GM18526 (cell line): ENCODE data around the gene SP1.

ENCODE experiments used
- POLR2A ChIP-seq: IDR thresholded peaks from 3 replicates; pipeline ENCODE4 v1.6.1; 2011; ENCODE audit not compliant: insufficient read length; ENCODE audit errors: extremely low read depth

SP1 gene

GRCh38 chr12:53388932-53389331 is 9.0 kb downstream of the SP1 start:
- no peak for TF ChIP-seq POLR2A

- TF ChIP-seq POLR2A = no peak
These were observed 9.7 kb downstream of the SP1 start for GRCh38 chr12:53389702-53390101.

- no peak for TF ChIP-seq POLR2A
These were observed 11.7 kb downstream of the SP1 start for GRCh38 chr12:53391724-53392123.

DNA sequence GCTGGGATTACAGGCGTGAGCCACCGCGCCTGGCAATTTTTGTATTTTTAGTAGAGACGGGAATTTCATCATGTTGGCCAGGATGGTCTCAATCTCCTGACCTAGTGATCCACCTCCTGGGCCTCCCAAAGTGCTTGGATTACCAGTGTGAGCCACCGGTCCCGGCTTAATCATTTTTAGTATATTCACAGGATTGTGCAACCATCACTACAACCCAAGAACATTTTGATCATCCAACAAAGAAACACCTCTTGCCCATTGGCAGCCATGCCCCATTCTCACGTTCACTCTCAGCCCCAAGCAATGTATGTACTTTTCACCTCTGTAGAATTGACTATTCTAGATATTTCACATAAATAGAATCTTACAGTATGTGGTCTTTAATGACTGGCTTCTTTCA is 19.9 kb downstream of the SP1 start:
- no peak for TF ChIP-seq POLR2A

DNA sequence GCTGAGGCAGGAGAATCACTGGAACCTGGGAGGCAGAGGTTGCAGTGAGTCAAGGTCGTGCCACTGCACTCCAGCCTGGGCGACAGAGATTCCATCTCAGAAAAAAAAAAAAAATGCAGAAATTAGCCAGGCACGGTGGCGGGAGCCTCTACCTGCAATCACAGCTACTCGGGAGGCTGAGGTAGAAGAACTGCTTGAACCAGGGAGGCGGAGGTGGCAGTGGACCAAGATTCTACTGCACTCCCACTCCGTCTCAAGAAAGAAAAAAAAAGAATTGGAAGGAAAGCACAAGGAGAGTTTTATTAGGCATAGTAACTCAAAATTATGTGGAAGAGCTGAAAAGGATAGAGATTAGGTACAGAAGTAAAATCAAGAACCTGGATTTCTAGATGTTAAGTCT is 22.9 kb downstream of the SP1 start:
- no peak for TF ChIP-seq POLR2A

- no peak for TF ChIP-seq POLR2A
These were observed 31.0 kb downstream of the SP1 start for GRCh38 chr12:53410951-53411350.

- TF ChIP-seq POLR2A = no peak
These were observed 33.7 kb downstream of the SP1 start for GRCh38 chr12:53413485-53414204.

GRCh38 chr12:53414756-53415417 is 34.9 kb downstream of the SP1 start:
- no peak for TF ChIP-seq POLR2A

- TF ChIP-seq POLR2A = no peak
These were observed 38.2 kb downstream of the SP1 start for GRCh38 chr12:53418221-53418620.

GRCh38 chr12:53419756-53420155 is 39.8 kb downstream of the SP1 start:
- no peak for TF ChIP-seq POLR2A

DNA sequence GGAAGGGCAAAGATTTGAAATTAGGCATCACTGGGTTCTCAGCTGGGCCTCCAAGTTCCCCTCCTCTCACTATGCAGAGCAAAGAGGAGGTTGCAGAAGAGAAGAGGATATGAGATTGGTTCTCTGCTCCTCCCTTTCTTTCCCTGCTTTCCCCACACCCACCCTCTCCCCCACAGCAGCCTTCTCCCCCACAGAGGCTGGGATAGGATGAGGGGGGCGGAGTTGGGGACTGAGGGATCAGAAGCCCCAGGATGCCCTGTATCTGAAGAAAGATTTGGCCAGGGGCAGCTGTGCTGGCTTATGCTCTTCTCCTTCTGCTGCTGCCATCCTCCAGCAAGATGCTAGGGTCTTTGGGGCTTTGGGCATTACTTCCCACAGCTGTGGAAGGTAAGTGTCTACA is 43.6 kb downstream of the SP1 start, which contains the start of gene AMHR2:
Gene AMHR2 (plus strand): TSS at position 259 of the 400 bp plus-strand sequence. CDS start 80 bp downstream, at position 339.
- no peak for TF ChIP-seq POLR2A

GRCh38 chr12:53424626-53425514 is 44.9 kb downstream of the SP1 start:
- no peak for TF ChIP-seq POLR2A

- no peak for TF ChIP-seq POLR2A
These were observed 45.7 kb downstream of the SP1 start for GRCh38 chr12:53425515-53426150.

DNA sequence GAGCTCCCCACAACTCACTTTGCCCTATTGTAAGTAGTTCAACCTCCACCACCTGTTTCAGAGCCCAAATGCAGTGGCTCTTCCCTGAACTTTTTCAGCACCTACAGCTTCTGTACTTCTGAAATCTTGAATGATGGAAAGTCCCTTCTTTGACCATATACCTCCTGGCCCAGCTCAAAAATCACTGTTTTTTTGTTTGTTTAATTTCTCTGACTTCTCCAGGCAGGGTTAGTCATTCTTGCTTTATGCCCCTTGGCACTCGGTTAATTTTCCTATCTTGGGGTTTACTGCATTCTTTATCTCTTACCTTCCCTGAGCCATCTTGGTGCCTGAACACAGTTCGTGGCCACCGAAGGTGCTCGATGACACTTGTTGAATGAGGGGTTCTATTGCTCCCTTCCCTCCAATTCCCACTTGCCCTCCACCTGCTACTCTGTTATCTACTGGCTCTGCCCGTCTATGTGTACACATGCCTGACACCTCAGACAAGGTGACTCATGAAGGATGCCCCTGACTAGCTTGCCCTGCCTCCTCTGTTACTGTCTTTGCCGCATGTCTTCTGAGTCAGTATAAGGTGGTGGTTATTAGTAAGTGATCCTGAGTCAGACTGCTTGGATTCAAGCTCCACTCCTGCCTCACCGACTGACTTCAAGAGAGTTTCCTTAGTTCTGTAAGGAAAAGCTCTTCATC is 48.1 kb downstream of the SP1 start:
- no peak for TF ChIP-seq POLR2A

DNA sequence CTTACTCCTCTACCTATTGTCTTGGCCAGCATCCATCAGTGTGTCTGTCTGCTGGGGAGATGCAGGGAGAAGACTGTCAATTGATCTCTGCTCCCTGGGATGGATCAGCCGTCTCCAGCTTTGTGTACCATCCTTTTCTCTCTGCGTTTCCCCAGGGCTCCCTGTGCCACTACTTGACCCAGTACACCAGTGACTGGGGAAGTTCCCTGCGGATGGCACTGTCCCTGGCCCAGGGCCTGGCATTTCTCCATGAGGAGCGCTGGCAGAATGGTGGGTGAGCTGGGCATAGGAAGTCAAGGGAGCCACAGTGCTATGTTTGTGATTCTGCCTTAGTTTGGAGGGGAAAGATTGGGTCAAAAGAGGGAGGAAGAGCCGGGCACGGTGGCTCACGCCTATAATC is 48.8 kb downstream of the SP1 start:
- no peak for TF ChIP-seq POLR2A
